WI38 (cell line): ENCODE data around the gene PDCD2.
A peak's percentile ranks its signal among the peaks of the same experiment; 100 is the strongest.
"Not testable (repeated sequence)": the region's sequence is repeated elsewhere in the genome, so short reads cannot be mapped to it uniquely, and the experiment has no call there.

Experiments
- H3K4me3 ChIP-seq: 2 replicates; pipeline ENCODE4 v1.5.1; 2011; ENCODE audit warnings: low read depth, mild to moderate bottlenecking, control low read depth, low read length
- CTCF ChIP-seq: IDR thresholded peaks from 2 replicates; pipeline ENCODE4 v1.5.1; 2012; ENCODE audit warnings: low read depth, mild to moderate bottlenecking, control low read depth, low read length

Gene PDCD2

GRCh38 chr6:170542031-170542719, 42.3 kb downstream of the PDCD2 start:
- H3K4me3 ChIP-seq = no peak overlapping the region
- no peak for TF ChIP-seq CTCF

GRCh38 chr6:170537329-170537728, 47.1 kb downstream of the PDCD2 start:
- H3K4me3 ChIP-seq = no peak overlapping the region
- no peak for TF ChIP-seq CTCF

GRCh38 chr6:170536671-170537070, 47.8 kb downstream of the PDCD2 start:
- TF ChIP-seq CTCF = no peak
- H3K4me3 ChIP-seq = no peak overlapping the region

GRCh38 chr6:170535004-170535403, 49.4 kb downstream of the PDCD2 start:
- H3K4me3 ChIP-seq = no peak overlapping the region
- no peak for TF ChIP-seq CTCF

GRCh38 chr6:170533792-170534191, 50.6 kb downstream of the PDCD2 start:
- TF ChIP-seq CTCF = no peak
- H3K4me3 ChIP-seq = no peak overlapping the region

- H3K4me3 ChIP-seq = no peak overlapping the region
- TF ChIP-seq CTCF = no peak
These were observed 51.5 kb downstream of the PDCD2 start for GRCh38 chr6:170532867-170533488.

GRCh38 chr6:170529839-170530469, 54.5 kb downstream of the PDCD2 start:
- H3K4me3 ChIP-seq = no peak overlapping the region
- TF ChIP-seq CTCF = peak; percentile 88

- H3K4me3 ChIP-seq = not testable (repeated sequence)
These were observed 56.4 kb downstream of the PDCD2 start for GRCh38 chr6:170527995-170528394.
